GM23248 (cell line): ENCODE measurements around the gene PREX1. TPM values are rescaled to one million over a fixed set of nuclear protein-coding genes. Genes with fewer than 3 reads are reported as not detected.
A peak's percentile ranks its signal among the peaks of the same experiment; 100 is the strongest.

ENCODE experiments used
- DNase-seq: peaks from one replicate; pipeline ENCODE4 v3.0.0-alpha.2; 2015
- H2AFZ ChIP-seq: fragments of 200-600 bp; sonication (generic); 2 replicates; pipeline ENCODE4 v1.6.1; 2016; ENCODE audit warnings: antibody characterized with exemption
- H3F3A ChIP-seq: fragments of 200-600 bp; sonication (generic); 2 replicates; pipeline ENCODE4 v1.6.1; 2016; ENCODE audit warnings: mild to moderate bottlenecking, antibody characterized with exemption, mixed run types; ENCODE audit not compliant: insufficient read depth
- H3K27ac ChIP-seq: fragments of 200-600 bp; sonication (generic); 2 replicates; pipeline ENCODE4 v1.5.1; 2016; ENCODE audit warnings: mild to moderate bottlenecking
- H3K27me3 ChIP-seq: fragments of 200-600 bp; sonication (generic); replicated peaks from 2 replicates; pipeline ENCODE4 v1.6.1; 2016; ENCODE audit warnings: mild to moderate bottlenecking; ENCODE audit not compliant: insufficient read depth
- H3K36me3 ChIP-seq: fragments of 200-600 bp; sonication (generic); 2 replicates; pipeline ENCODE4 v1.6.1; 2016; ENCODE audit warnings: low read depth, mild to moderate bottlenecking
- H3K4me1 ChIP-seq: fragments of 200-600 bp; sonication (generic); 2 replicates; pipeline ENCODE4 v1.6.1; 2016; ENCODE audit warnings: mild to moderate bottlenecking; ENCODE audit not compliant: insufficient read depth
- H3K4me2 ChIP-seq: fragments of 200-600 bp; sonication (generic); one replicate; pipeline ENCODE4 v1.6.1; 2016; ENCODE audit warnings: mild to moderate bottlenecking; ENCODE audit not compliant: unreplicated experiment
- H3K4me3 ChIP-seq: fragments of 200-600 bp; sonication (generic); 2 replicates; pipeline ENCODE4 v1.5.1; 2016; ENCODE audit warnings: mild to moderate bottlenecking
- H3K79me2 ChIP-seq: fragments of 200-600 bp; sonication (generic); 2 replicates; pipeline ENCODE4 v1.6.1; 2016; ENCODE audit warnings: mild to moderate bottlenecking; ENCODE audit not compliant: insufficient read depth
- H3K9ac ChIP-seq: fragments of 200-600 bp; sonication (generic); 2 replicates; pipeline ENCODE4 v1.6.1; 2016; ENCODE audit warnings: mild to moderate bottlenecking
- H3K9me2 ChIP-seq: fragments of 200-600 bp; sonication (generic); 2 replicates; pipeline ENCODE4 v1.6.1; 2016; ENCODE audit warnings: mixed run types, mild to moderate bottlenecking, moderate library complexity; ENCODE audit not compliant: insufficient read depth
- H3K9me3 ChIP-seq: fragments of 200-600 bp; sonication (generic); one replicate; pipeline ENCODE4 v1.6.1; 2017; ENCODE audit warnings: low read depth
- H4K20me1 ChIP-seq: fragments of 200-600 bp; sonication (generic); 2 replicates; pipeline ENCODE4 v1.6.0; 2016; ENCODE audit not compliant: insufficient read depth
- EZH2 ChIP-seq: fragments of 200-600 bp; sonication (generic); IDR thresholded peaks from 2 replicates; pipeline ENCODE4 v1.6.1; 2018; ENCODE audit warnings: antibody characterized with exemption, mild to moderate bottlenecking; ENCODE audit not compliant: insufficient read depth, poor library complexity, severe bottlenecking
- EZH2phosphoT487 ChIP-seq: fragments of 200-600 bp; sonication (generic); IDR thresholded peaks from 2 replicates; pipeline ENCODE4 v1.6.1; 2018; ENCODE audit warnings: antibody characterized with exemption, moderate library complexity, mild to moderate bottlenecking, low read depth; ENCODE audit not compliant: insufficient read depth
- WGBS, 2 experiments: methylation state at CpG; one replicate each; pipeline ENCODE4 v1.1.6; 2015 to 2017; ENCODE audit warnings: low lambda C conversion rate in 2 of 2, low coverage in 1 of 2; ENCODE audit errors: missing lambda C conversion rate in 2 of 2; 5-methylcytosine and 5-hydroxymethylcytosine counted together
- in situ Hi-C: fragments of 300-500 bp; cut with MboI; formaldehyde crosslinking; loops from 2 replicates; pipeline ENCODE4 v1.15.0; 2020
- polyA plus RNA-seq: library from polyadenylated mRNA; unstranded; fragments of >200 nt; fragmentation: Nextera tagmentation; extraction: Ambion mirVana; gene quantifications from 2 replicates; pipeline ENCODE4 v1.2.1, GENCODE V29; 2016
- total RNA-seq: library from RNA; depleted of rRNA; stranded (reverse); fragments of >200 nt; shearing (Covaris generic); gene quantifications from 2 replicates; pipeline ENCODE4 v1.2.3, GENCODE V29; 2014

Gene PREX1
- total and polyA plus RNA-seq, 2 experiments from 2014 or later = 0.13 to 0.65 TPM

GRCh38 chr20:48685300-48685699 is 142.5 kb downstream of the PREX1 start:
- no peak for DNase-seq
- Histone ChIP-seq H3K4me1 (peaks cover 25% of the 10 kb centered on the region), H3K9ac (no peak overlapping the region), H2AFZ (no peak overlapping the region), H3K79me2 (no peaks in the 10 kb centered on the region), H4K20me1 (no peaks in the 10 kb centered on the region), H3K27me3 (no peaks in the 10 kb centered on the region), H3K36me3 (no peaks in the 10 kb centered on the region), H3K9me2 (no peaks in the 10 kb centered on the region), H3F3A (no peaks in the 10 kb centered on the region; the same call in 1 of the 2 replicates), H3K4me2 (no peak overlapping the region), H3K27ac (no peak overlapping the region), H3K4me3 (no peak overlapping the region), H3K9me3 (no peaks in the 10 kb centered on the region)
- WGBS, 2 experiments = 84 to 87% methylated on average over 8 of the region's 8 CpGs
- TF ChIP-seq EZH2phosphoT487 (no peak), EZH2 (no peak)
- in situ Hi-C loops = no loop called here

GRCh38 chr20:48684501-48685041 is 143.2 kb downstream of the PREX1 start:
- H3K27ac ChIP-seq = no peak overlapping the region
- no peaks in the 10 kb centered on the region for H3K9me3 ChIP-seq
- H3K9me2 ChIP-seq = no peaks in the 10 kb centered on the region
- H2AFZ ChIP-seq = no peak overlapping the region
- in situ Hi-C loops = no loop called here
- TF ChIP-seq EZH2 (no peak), EZH2phosphoT487 (no peak)
- WGBS, 2 experiments = 86 to 89% methylated on average over 14 of the region's 14 CpGs
- no peak overlapping the region for H3K4me3 ChIP-seq
- no peak overlapping the region for H3K9ac ChIP-seq
- H3K4me2 ChIP-seq = no peak overlapping the region
- no peaks in the 10 kb centered on the region for H3K79me2 ChIP-seq
- no peaks in the 10 kb centered on the region; the same call in 1 of the 2 replicates for H3F3A ChIP-seq
- H3K36me3 ChIP-seq = no peaks in the 10 kb centered on the region
- no peaks in the 10 kb centered on the region for H3K27me3 ChIP-seq
- no peak for DNase-seq
- H3K4me1 ChIP-seq = peaks cover 25% of the 10 kb centered on the region
- no peaks in the 10 kb centered on the region for H4K20me1 ChIP-seq

GRCh38 chr20:48683467-48684175 is 144.2 kb downstream of the PREX1 start:
- Histone ChIP-seq H3F3A (no peaks in the 10 kb centered on the region; the same call in 1 of the 2 replicates), H3K4me3 (no peak overlapping the region), H3K36me3 (no peaks in the 10 kb centered on the region), H3K27ac (no peak overlapping the region), H3K9me3 (no peaks in the 10 kb centered on the region), H3K9ac (no peak overlapping the region), H3K79me2 (no peaks in the 10 kb centered on the region), H2AFZ (no peak overlapping the region), H4K20me1 (no peaks in the 10 kb centered on the region), H3K4me1 (peaks cover 25% of the 10 kb centered on the region), H3K27me3 (no peaks in the 10 kb centered on the region), H3K4me2 (no peak overlapping the region), H3K9me2 (no peaks in the 10 kb centered on the region)
- in situ Hi-C loops = no loop called here
- TF ChIP-seq EZH2phosphoT487 = no peak
- no peak for TF ChIP-seq EZH2
- DNase-seq = no peak
- WGBS, 2 experiments = 67 to 68% methylated on average over 12 of the region's 12 CpGs

- 13 to 14% methylated on average over 18 of the region's 18 CpGs for WGBS, 2 experiments
- Histone ChIP-seq H4K20me1 (no peaks in the 10 kb centered on the region), H3K27me3 (no peaks in the 10 kb centered on the region), H2AFZ (peak overlapping the region; percentile 35; the same call in 1 of the 2 replicates), H3K79me2 (no peaks in the 10 kb centered on the region), H3K27ac (peak overlapping the region; percentile 11; the same call in 1 of the 2 replicates), H3K36me3 (no peaks in the 10 kb centered on the region), H3K4me3 (peak overlapping the region; percentile 32), H3K9me2 (no peaks in the 10 kb centered on the region), H3K9ac (peak overlapping the region; percentile 21; the same call in 1 of the 2 replicates), H3K4me2 (peak overlapping the region; percentile 53), H3K4me1 (peaks cover 25% of the 10 kb centered on the region), H3K9me3 (no peaks in the 10 kb centered on the region), H3F3A (no peaks in the 10 kb centered on the region; the same call in 1 of the 2 replicates)
- TF ChIP-seq EZH2phosphoT487 (no peak), EZH2 (no peak)
- peak; percentile 93 for DNase-seq
- in situ Hi-C loops = no loop called here
Measured at GRCh38 chr20:48682529-48683363, 145.1 kb downstream of the PREX1 start.
